ENCODE data around the gene BRINP3. TPM values are rescaled to one million over a fixed set of nuclear protein-coding genes. Genes with fewer than 3 reads are reported as not detected.

BRINP3 gene
- total and polyA plus RNA-seq, 4 donors, result 0.25 to 1.7 TPM; not detected in 2

GRCh38 chr1:190328361-190328760 is 149.3 kb downstream of the BRINP3 start:
- Histone ChIP-seq H3K36me3 (ENCODE audit: control insufficient read depth in 1 of 2, insufficient read depth in 2 of 2, low read length in 1 of 2) (no peaks in the 10 kb centered on the region), H3K4me1 (ENCODE audit: control insufficient read depth in 1 of 2, insufficient read depth in 2 of 2, low read length in 2 of 2) (no peaks in the 10 kb centered on the region), H3K27ac (ENCODE audit: low read depth in 1 of 2, low read length in 2 of 2) (no peak overlapping the region), H3K27me3 (ENCODE audit: control insufficient read depth in 1 of 2, insufficient read depth in 2 of 2, low read length in 1 of 2) (peaks cover 0 to 1% of the 10 kb centered on the region in 2 donors), H3K4me3 (ENCODE audit: low read length in 2 of 2) (no peak overlapping the region), H3K9me3 (ENCODE audit: control insufficient read depth, low read length) (no peaks in the 10 kb centered on the region)
- ATAC-seq (ENCODE audit: low FRiP score) (no peak), DNase-seq (no peak)
- intact Hi-C loops (cut with DNase I), result no loop called here

GRCh38 chr1:190327271-190327670 is 150.4 kb downstream of the BRINP3 start:
- no peak overlapping the region for H3K4me3 ChIP-seq (ENCODE audit: low read length in 2 of 2)
- intact Hi-C loops (cut with DNase I), result no loop called here
- no peaks in the 10 kb centered on the region for H3K9me3 ChIP-seq (ENCODE audit: control insufficient read depth, low read length)
- DNase-seq (no peak), ATAC-seq (ENCODE audit: low FRiP score) (no peak)
- H3K36me3 ChIP-seq (ENCODE audit: control insufficient read depth in 1 of 2, insufficient read depth in 2 of 2, low read length in 1 of 2), result no peaks in the 10 kb centered on the region
- H3K4me1 ChIP-seq (ENCODE audit: control insufficient read depth in 1 of 2, insufficient read depth in 2 of 2, low read length in 2 of 2), result no peaks in the 10 kb centered on the region
- 93 to 96% methylated on average over 3 of the region's 3 CpGs for WGBS, 2 donors
- peaks cover 0 to 1% of the 10 kb centered on the region in 2 donors for H3K27me3 ChIP-seq (ENCODE audit: control insufficient read depth in 1 of 2, insufficient read depth in 2 of 2, low read length in 1 of 2)
- H3K27ac ChIP-seq (ENCODE audit: low read depth in 1 of 2, low read length in 2 of 2), result no peak overlapping the region

GRCh38 chr1:190323530-190323929 is 154.1 kb downstream of the BRINP3 start:
- WGBS, 2 donors, result 75 to 80% methylated on average over 2 of the region's 2 CpGs

GRCh38 chr1:190322274-190322673 is 155.4 kb downstream of the BRINP3 start:
- H3K27ac ChIP-seq (ENCODE audit: low read depth in 1 of 2, low read length in 2 of 2), result no peak overlapping the region
- no peaks in the 10 kb centered on the region for H3K27me3 ChIP-seq (ENCODE audit: control insufficient read depth in 1 of 2, insufficient read depth in 2 of 2, low read length in 1 of 2)
- no peak for ATAC-seq (ENCODE audit: low FRiP score)
- no peak for DNase-seq
- no peaks in the 10 kb centered on the region for H3K36me3 ChIP-seq (ENCODE audit: control insufficient read depth in 1 of 2, insufficient read depth in 2 of 2, low read length in 1 of 2)
- no peak overlapping the region for H3K4me3 ChIP-seq (ENCODE audit: low read length in 2 of 2)
- intact Hi-C loops (cut with DNase I), result no loop called here
- WGBS, 2 donors, result 41 to 51% methylated on average over 6 of the region's 6 CpGs
- H3K9me3 ChIP-seq (ENCODE audit: control insufficient read depth, low read length), result no peaks in the 10 kb centered on the region
- H3K4me1 ChIP-seq (ENCODE audit: control insufficient read depth in 1 of 2, insufficient read depth in 2 of 2, low read length in 2 of 2), result no peaks in the 10 kb centered on the region

More at GRCh38 chr1:190323530-190323929, 154.1 kb downstream of the BRINP3 start:
- no peak overlapping the region for H3K4me3 ChIP-seq (ENCODE audit: low read length in 2 of 2)
- no peaks in the 10 kb centered on the region for H3K36me3 ChIP-seq (ENCODE audit: control insufficient read depth in 1 of 2, insufficient read depth in 2 of 2, low read length in 1 of 2)
- no peaks in the 10 kb centered on the region for H3K27me3 ChIP-seq (ENCODE audit: control insufficient read depth in 1 of 2, insufficient read depth in 2 of 2, low read length in 1 of 2)
- ATAC-seq (ENCODE audit: low FRiP score) (no peak), DNase-seq (no peak)
- H3K9me3 ChIP-seq (ENCODE audit: control insufficient read depth, low read length), result no peaks in the 10 kb centered on the region
- no peaks in the 10 kb centered on the region for H3K4me1 ChIP-seq (ENCODE audit: control insufficient read depth in 1 of 2, insufficient read depth in 2 of 2, low read length in 2 of 2)
- intact Hi-C loops (cut with DNase I), result no loop called here
- H3K27ac ChIP-seq (ENCODE audit: low read depth in 1 of 2, low read length in 2 of 2), result no peak overlapping the region

GRCh38 chr1:190320952-190321351 is 156.7 kb downstream of the BRINP3 start:
- DNase-seq (no peak), ATAC-seq (ENCODE audit: low FRiP score) (no peak)
- 48 to 51% methylated on average over 3 of the region's 3 CpGs for WGBS, 2 donors
- Histone ChIP-seq H3K9me3 (ENCODE audit: control insufficient read depth, low read length) (no peaks in the 10 kb centered on the region), H3K27me3 (ENCODE audit: control insufficient read depth in 1 of 2, insufficient read depth in 2 of 2, low read length in 1 of 2) (no peaks in the 10 kb centered on the region), H3K4me3 (ENCODE audit: low read length in 2 of 2) (no peak overlapping the region), H3K36me3 (ENCODE audit: control insufficient read depth in 1 of 2, insufficient read depth in 2 of 2, low read length in 1 of 2) (no peaks in the 10 kb centered on the region), H3K27ac (ENCODE audit: low read depth in 1 of 2, low read length in 2 of 2) (no peak overlapping the region), H3K4me1 (ENCODE audit: control insufficient read depth in 1 of 2, insufficient read depth in 2 of 2, low read length in 2 of 2) (no peaks in the 10 kb centered on the region)
- intact Hi-C loops (cut with DNase I), result no loop called here

- no peaks in the 10 kb centered on the region for H3K4me1 ChIP-seq (ENCODE audit: control insufficient read depth in 1 of 2, insufficient read depth in 2 of 2, low read length in 2 of 2)
- ATAC-seq (ENCODE audit: low FRiP score) (no peak), DNase-seq (no peak)
- intact Hi-C loops (cut with DNase I), result no loop called here
- no peak overlapping the region for H3K27ac ChIP-seq (ENCODE audit: low read depth in 1 of 2, low read length in 2 of 2)
- H3K9me3 ChIP-seq (ENCODE audit: control insufficient read depth, low read length), result no peaks in the 10 kb centered on the region
- H3K27me3 ChIP-seq (ENCODE audit: control insufficient read depth in 1 of 2, insufficient read depth in 2 of 2, low read length in 1 of 2), result no peaks in the 10 kb centered on the region
- no peaks in the 10 kb centered on the region for H3K36me3 ChIP-seq (ENCODE audit: control insufficient read depth in 1 of 2, insufficient read depth in 2 of 2, low read length in 1 of 2)
- WGBS, 2 donors, result 80 to 85% methylated on average over 1 of the region's 1 CpG
- H3K4me3 ChIP-seq (ENCODE audit: low read length in 2 of 2), result no peak overlapping the region
Observed at GRCh38 chr1:190312763-190313162, 164.9 kb downstream of the BRINP3 start.

- no peak for DNase-seq
- Histone ChIP-seq H3K27me3 (ENCODE audit: control insufficient read depth in 1 of 2, insufficient read depth in 2 of 2, low read length in 1 of 2) (no peaks in the 10 kb centered on the region), H3K27ac (ENCODE audit: low read depth in 1 of 2, low read length in 2 of 2) (no peak overlapping the region), H3K36me3 (ENCODE audit: control insufficient read depth in 1 of 2, insufficient read depth in 2 of 2, low read length in 1 of 2) (no peaks in the 10 kb centered on the region), H3K9me3 (ENCODE audit: control insufficient read depth, low read length) (no peaks in the 10 kb centered on the region), H3K4me3 (ENCODE audit: low read length in 2 of 2) (no peak overlapping the region), H3K4me1 (ENCODE audit: control insufficient read depth in 1 of 2, insufficient read depth in 2 of 2, low read length in 2 of 2) (no peaks in the 10 kb centered on the region)
- no peak for ATAC-seq (ENCODE audit: low FRiP score)
- intact Hi-C loops (cut with DNase I), result no loop called here
Observed at GRCh38 chr1:190303501-190303900, 174.2 kb downstream of the BRINP3 start.

GRCh38 chr1:190296453-190296852 is 181.2 kb downstream of the BRINP3 start:
- no peaks in the 10 kb centered on the region for H3K4me1 ChIP-seq (ENCODE audit: control insufficient read depth in 1 of 2, insufficient read depth in 2 of 2, low read length in 2 of 2)
- no peak overlapping the region for H3K4me3 ChIP-seq (ENCODE audit: low read length in 2 of 2)
- 38 to 57% methylated on average over 2 of the region's 2 CpGs for WGBS, 2 donors
- no peak overlapping the region for H3K27ac ChIP-seq (ENCODE audit: low read depth in 1 of 2, low read length in 2 of 2)
- peaks cover 0 to 5% of the 10 kb centered on the region in 2 donors for H3K27me3 ChIP-seq (ENCODE audit: control insufficient read depth in 1 of 2, insufficient read depth in 2 of 2, low read length in 1 of 2)
- H3K9me3 ChIP-seq (ENCODE audit: control insufficient read depth, low read length), result peaks cover 2% of the 10 kb centered on the region
- DNase-seq (no peak), ATAC-seq (ENCODE audit: low FRiP score) (no peak)
- no peaks in the 10 kb centered on the region for H3K36me3 ChIP-seq (ENCODE audit: control insufficient read depth in 1 of 2, insufficient read depth in 2 of 2, low read length in 1 of 2)
- intact Hi-C loops (cut with DNase I), result no loop called here

- Histone ChIP-seq H3K27me3 (ENCODE audit: control insufficient read depth in 1 of 2, insufficient read depth in 2 of 2, low read length in 1 of 2) (no peaks in the 10 kb centered on the region), H3K4me3 (ENCODE audit: low read length in 2 of 2) (no peak overlapping the region), H3K9me3 (ENCODE audit: control insufficient read depth, low read length) (no peaks in the 10 kb centered on the region), H3K36me3 (ENCODE audit: control insufficient read depth in 1 of 2, insufficient read depth in 2 of 2, low read length in 1 of 2) (no peaks in the 10 kb centered on the region), H3K4me1 (ENCODE audit: control insufficient read depth in 1 of 2, insufficient read depth in 2 of 2, low read length in 2 of 2) (no peaks in the 10 kb centered on the region), H3K27ac (ENCODE audit: low read depth in 1 of 2, low read length in 2 of 2) (no peak overlapping the region)
- ATAC-seq (ENCODE audit: low FRiP score) (no peak), DNase-seq (no peak)
- WGBS, 2 donors, result 58 to 64% methylated on average over 2 of the region's 2 CpGs
- intact Hi-C loops (cut with DNase I), result no loop called here
Observed at GRCh38 chr1:190289897-190290296, 187.8 kb downstream of the BRINP3 start.
